GM19023 (cell line): ENCODE measurements around the gene SBNO2.

ENCODE experiments used
- ATAC-seq: cut with Tn5 transposase; IDR thresholded peaks from one replicate; pipeline ENCODE4 v1.9.1; 2021; ENCODE audit warnings: mild to moderate bottlenecking, moderate library complexity; ENCODE audit not compliant: unreplicated experiment

The SBNO2 gene

GRCh38 chr19:1063909-1064660 is 110.0 kb downstream of the SBNO2 start:
- no peak for ATAC-seq

GRCh38 chr19:1063030-1063908 is 110.8 kb downstream of the SBNO2 start:
- ATAC-seq: no peak

GRCh38 chr19:1062387-1063029 is 111.6 kb downstream of the SBNO2 start:
- ATAC-seq: no peak

GRCh38 chr19:1061987-1062386 is 112.1 kb downstream of the SBNO2 start:
- ATAC-seq: no peak

GRCh38 chr19:1060689-1061088 is 113.4 kb downstream of the SBNO2 start:
- no peak for ATAC-seq

- no peak for ATAC-seq
Observed at GRCh38 chr19:1058112-1058511, 116.0 kb downstream of the SBNO2 start.
